Upper lobe of left lung (tissue), 6 donors: ENCODE measurements around the gene FSTL5. TPM values are rescaled to one million over a fixed set of nuclear protein-coding genes. Genes with fewer than 3 reads are reported as not detected.

ENCODE experiments used
- ATAC-seq, 2 donors: fragments of 200-7000 bp; cut with Tn5 transposase; one replicate each; pipeline ENCODE4 v1.9.1; 2022; ENCODE audit warnings: mild to moderate bottlenecking in 2 of 2, moderate library complexity in 2 of 2; ENCODE audit not compliant: low FRiP score in 2 of 2
- DNase-seq, 2 donors: peaks; one replicate each; pipeline ENCODE4 v3.0.0-alpha.2; 2019 to 2020
- H3K27ac ChIP-seq, 4 donors: fragments of 200-600 bp; sonication (generic); one replicate each; pipeline ENCODE4 v1.5.1; 2016 to 2019
- H3K27me3 ChIP-seq, 4 donors: fragments of 200-600 bp; sonication (generic); one replicate each; pipeline ENCODE4 v1.5.1; 2017 to 2019
- H3K36me3 ChIP-seq, 4 donors: fragments of 200-600 bp; sonication (generic); one replicate each; pipeline ENCODE4 v1.5.1; 2016 to 2019
- H3K4me1 ChIP-seq, 4 donors: fragments of 200-600 bp; sonication (generic); one replicate each; pipeline ENCODE4 v1.5.1; 2018 to 2019
- H3K4me3 ChIP-seq, 4 donors: fragments of 200-600 bp; sonication (generic); one replicate each; pipeline ENCODE4 v1.5.1; 2017 to 2019; ENCODE audit warnings: mild to moderate bottlenecking in 2 of 4, moderate library complexity in 1 of 4
- H3K9me3 ChIP-seq, 4 donors: fragments of 200-600 bp; sonication (generic); one replicate each; pipeline ENCODE4 v1.5.1; 2018 to 2019
- EP300 ChIP-seq, 4 donors: sonication (generic); formaldehyde crosslinking; IDR thresholded peaks; one replicate each; pipeline ENCODE4 v1.5.1; 2017; ENCODE audit warnings: antibody characterized with exemption in 4 of 4, control low read depth in 2 of 4
- POLR2A ChIP-seq, 4 donors: fragments of 450-650 bp; IDR thresholded peaks; one replicate each; pipeline ENCODE4 v1.5.1; 2016 to 2017; ENCODE audit warnings: antibody characterized with exemption in 4 of 4, mild to moderate bottlenecking in 2 of 4
- POLR2AphosphoS5 ChIP-seq, 2 donors: sonication (generic); formaldehyde crosslinking; IDR thresholded peaks; one replicate each; pipeline ENCODE4 v1.5.1; 2017; ENCODE audit warnings: antibody characterized with exemption in 2 of 2
- WGBS, 2 donors: methylation state at CpG; one replicate each; pipeline ENCODE4 v1.1.5; 2017 to 2018; 5-methylcytosine and 5-hydroxymethylcytosine counted together
- total RNA-seq, 6 donors: library from RNA; depleted of rRNA in 4 of 6; stranded (reverse); fragments of >200 nt in 4 of 6; gene quantifications; one replicate each; pipeline versions ENCODE4 v1.1.0 to v1.2.1, GENCODE V29; 2016 to 2021
- TF ChIP-seq, protein P1 (sequence below), 6 experiments: fragments of 450-650 bp in 4 of 6; fragments of 200-600 bp in 2 of 6; sonication (generic) in 2 of 6; IDR thresholded peaks; one replicate each; pipeline ENCODE4 v1.5.1; 2016 to 2019; ENCODE audit warnings: antibody characterized with exemption in 6 of 6
- donor health status: DM: no; HTN: no; CAD: no; lungs with moderate emphysema.
- donor health status: DM: no; HTN: yes; CAD: no; lungs with severe emphysema.

FSTL5 gene
- total RNA-seq, 6 donors from 2014 or later, result not detected

DNA sequence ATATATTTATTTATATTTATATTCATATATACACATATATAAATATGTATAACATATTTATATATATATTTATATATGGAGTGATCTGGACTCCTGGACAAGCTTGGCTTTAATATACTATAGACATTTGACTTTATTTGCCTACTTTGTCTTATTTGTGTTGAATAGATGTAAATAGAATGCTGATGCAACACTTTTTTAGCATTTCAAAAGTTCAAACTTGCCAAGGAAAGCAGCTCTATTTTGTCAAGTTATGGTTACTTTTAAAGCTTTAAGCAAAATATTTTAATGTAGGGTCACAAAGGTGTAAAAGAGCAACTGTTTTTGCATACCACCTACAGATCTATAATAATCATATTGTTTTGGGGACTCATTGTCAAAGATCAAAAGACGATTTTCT, 61.1 kb downstream of the FSTL5 start:
- no peak for TF ChIP-seq POLR2A (IDR thresholded peaks at IDR 0.05)
- TF ChIP-seq EP300 (IDR thresholded peaks at IDR 0.05), result no peak
- TF ChIP-seq, protein P1, sequence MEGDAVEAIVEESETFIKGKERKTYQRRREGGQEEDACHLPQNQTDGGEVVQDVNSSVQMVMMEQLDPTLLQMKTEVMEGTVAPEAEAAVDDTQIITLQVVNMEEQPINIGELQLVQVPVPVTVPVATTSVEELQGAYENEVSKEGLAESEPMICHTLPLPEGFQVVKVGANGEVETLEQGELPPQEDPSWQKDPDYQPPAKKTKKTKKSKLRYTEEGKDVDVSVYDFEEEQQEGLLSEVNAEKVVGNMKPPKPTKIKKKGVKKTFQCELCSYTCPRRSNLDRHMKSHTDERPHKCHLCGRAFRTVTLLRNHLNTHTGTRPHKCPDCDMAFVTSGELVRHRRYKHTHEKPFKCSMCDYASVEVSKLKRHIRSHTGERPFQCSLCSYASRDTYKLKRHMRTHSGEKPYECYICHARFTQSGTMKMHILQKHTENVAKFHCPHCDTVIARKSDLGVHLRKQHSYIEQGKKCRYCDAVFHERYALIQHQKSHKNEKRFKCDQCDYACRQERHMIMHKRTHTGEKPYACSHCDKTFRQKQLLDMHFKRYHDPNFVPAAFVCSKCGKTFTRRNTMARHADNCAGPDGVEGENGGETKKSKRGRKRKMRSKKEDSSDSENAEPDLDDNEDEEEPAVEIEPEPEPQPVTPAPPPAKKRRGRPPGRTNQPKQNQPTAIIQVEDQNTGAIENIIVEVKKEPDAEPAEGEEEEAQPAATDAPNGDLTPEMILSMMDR (IDR thresholded peaks at IDR 0.05), result no peak
- no peak for TF ChIP-seq POLR2AphosphoS5 (IDR thresholded peaks at IDR 0.05)
- no peak overlapping the region for H3K4me3 ChIP-seq
- no peaks in the 10 kb centered on the region for H3K27me3 ChIP-seq
- peaks cover 0 to 4% (median 0%) of the 10 kb centered on the region in 4 donors for H3K9me3 ChIP-seq
- 66 to 73% methylated on average over 1 of the region's 1 CpG for WGBS, 2 donors
- no peak overlapping the region for H3K27ac ChIP-seq
- ATAC-seq (no peak), DNase-seq (no peak)
- H3K4me1 ChIP-seq, result no peaks in the 10 kb centered on the region
- no peaks in the 10 kb centered on the region for H3K36me3 ChIP-seq

DNA sequence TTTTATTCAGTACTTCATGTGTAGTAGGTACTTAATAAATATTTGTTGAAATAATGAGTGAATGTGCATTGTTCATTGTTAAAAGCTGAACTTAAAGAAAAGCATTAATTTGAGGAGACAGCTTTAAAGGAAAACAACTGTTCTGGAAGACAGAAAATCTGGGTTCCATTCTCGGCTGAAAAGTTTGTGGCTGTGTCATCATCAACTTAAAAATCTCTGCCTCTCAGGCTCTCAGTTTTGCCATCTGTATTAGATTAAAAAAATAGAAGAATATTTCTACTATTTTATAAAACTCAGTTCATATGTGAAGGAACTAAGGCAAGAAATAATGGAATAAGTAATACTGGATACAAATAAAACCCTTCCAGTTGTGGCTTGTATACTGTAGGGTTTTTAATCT, 62.5 kb downstream of the FSTL5 start:
- TF ChIP-seq, protein P1 (IDR thresholded peaks at IDR 0.05), result no peak
- TF ChIP-seq EP300 (IDR thresholded peaks at IDR 0.05) (no peak), POLR2A (IDR thresholded peaks at IDR 0.05) (no peak), POLR2AphosphoS5 (IDR thresholded peaks at IDR 0.05) (no peak)
- WGBS, 2 donors, result 56 to 61% methylated on average over 1 of the region's 1 CpG
- peaks cover 0 to 4% (median 0%) of the 10 kb centered on the region in 4 donors for H3K9me3 ChIP-seq
- DNase-seq, result no peak
- no peak overlapping the region for H3K4me3 ChIP-seq
- H3K4me1 ChIP-seq, result no peaks in the 10 kb centered on the region
- H3K27me3 ChIP-seq, result no peaks in the 10 kb centered on the region
- no peak for ATAC-seq
- H3K27ac ChIP-seq, result no peak overlapping the region
- H3K36me3 ChIP-seq, result no peaks in the 10 kb centered on the region

DNA sequence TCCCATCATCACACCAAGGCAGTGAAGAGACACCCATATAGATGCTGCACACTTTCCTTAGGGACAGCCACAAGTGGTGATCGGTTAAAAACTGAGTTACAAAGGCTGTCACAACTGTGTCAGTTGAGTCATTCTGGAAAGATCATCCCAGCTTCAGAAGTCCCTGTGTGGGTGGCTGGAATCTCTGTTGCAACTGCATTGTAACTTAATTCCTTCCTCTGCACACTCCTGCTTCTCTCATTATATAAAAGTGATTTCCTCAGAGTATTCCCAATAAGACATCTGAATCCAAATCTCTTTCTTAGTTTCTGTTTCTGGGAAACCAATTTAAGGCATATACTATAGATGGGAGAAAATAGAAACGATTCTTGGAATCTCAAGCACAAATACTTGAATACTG, 88.1 kb downstream of the FSTL5 start:
- no peaks in the 10 kb centered on the region for H3K27me3 ChIP-seq
- H3K27ac ChIP-seq, result no peak overlapping the region
- no peak overlapping the region for H3K4me3 ChIP-seq
- H3K9me3 ChIP-seq, result no peaks in the 10 kb centered on the region
- WGBS, 2 donors, result 84 to 89% methylated on average over 2 of the region's 2 CpGs
- no peaks in the 10 kb centered on the region for H3K36me3 ChIP-seq
- no peak for ATAC-seq
- no peaks in the 10 kb centered on the region for H3K4me1 ChIP-seq
- no peak for DNase-seq
- TF ChIP-seq POLR2AphosphoS5 (IDR thresholded peaks at IDR 0.05) (no peak), POLR2A (IDR thresholded peaks at IDR 0.05) (no peak), EP300 (IDR thresholded peaks at IDR 0.05) (no peak)
- TF ChIP-seq, protein P1 (IDR thresholded peaks at IDR 0.05), result no peak

DNA sequence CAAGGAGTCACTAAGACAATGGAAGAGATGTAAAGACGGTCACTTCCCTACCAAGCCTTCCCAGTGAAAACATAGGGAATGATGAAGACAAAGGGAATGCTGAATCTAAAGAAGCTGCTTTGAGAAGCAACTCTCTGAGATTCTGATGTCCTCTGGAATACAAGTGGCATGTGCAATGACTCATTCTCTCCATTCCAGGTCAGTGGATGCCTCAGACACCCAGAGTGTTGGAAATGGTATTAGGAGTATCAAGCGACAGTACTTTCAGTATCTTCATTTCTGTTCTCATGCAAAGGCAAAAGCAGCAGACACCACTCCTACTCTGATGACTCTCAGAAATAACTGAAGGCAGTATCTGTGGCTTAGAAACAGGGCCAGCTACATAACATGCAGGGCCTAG, 102.6 kb downstream of the FSTL5 start:
- DNase-seq (no peak), ATAC-seq (no peak)
- Histone ChIP-seq H3K4me1 (no peaks in the 10 kb centered on the region), H3K27ac (no peak overlapping the region), H3K27me3 (no peaks in the 10 kb centered on the region), H3K4me3 (no peak overlapping the region), H3K36me3 (no peaks in the 10 kb centered on the region), H3K9me3 (no peaks in the 10 kb centered on the region)
- WGBS, 2 donors, result 80 to 92% methylated on average over 2 of the region's 2 CpGs
- TF ChIP-seq EP300 (IDR thresholded peaks at IDR 0.05), result no peak
- TF ChIP-seq POLR2A (IDR thresholded peaks at IDR 0.05), result no peak
- no peak for TF ChIP-seq POLR2AphosphoS5 (IDR thresholded peaks at IDR 0.05)
- TF ChIP-seq, protein P1 (IDR thresholded peaks at IDR 0.05), result no peak

DNA sequence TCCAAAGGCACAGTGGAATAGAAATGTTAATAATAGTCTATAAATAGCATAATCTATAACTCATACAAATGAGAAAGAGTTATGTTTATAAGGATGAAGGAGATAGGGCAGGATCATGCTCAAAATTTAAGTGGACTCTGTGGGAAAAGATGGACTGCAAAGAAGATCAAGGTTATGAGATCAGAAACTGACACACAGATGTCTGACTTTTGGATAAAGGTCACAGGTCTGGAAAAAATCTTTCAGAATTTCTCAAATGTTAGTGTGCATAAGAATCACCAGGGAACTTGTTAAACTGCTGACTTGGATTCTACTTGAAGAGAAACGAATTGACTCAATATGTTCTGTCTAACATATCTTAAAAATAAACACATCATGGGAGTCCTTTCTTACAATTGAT, 104.1 kb downstream of the FSTL5 start:
- TF ChIP-seq POLR2AphosphoS5 (IDR thresholded peaks at IDR 0.05) (no peak), POLR2A (IDR thresholded peaks at IDR 0.05) (no peak), EP300 (IDR thresholded peaks at IDR 0.05) (no peak)
- TF ChIP-seq, protein P1 (IDR thresholded peaks at IDR 0.05), result no peak
- WGBS, 2 donors, result 65 to 67% methylated on average over 1 of the region's 1 CpG
- no peak overlapping the region for H3K27ac ChIP-seq
- no peaks in the 10 kb centered on the region for H3K27me3 ChIP-seq
- no peaks in the 10 kb centered on the region for H3K4me1 ChIP-seq
- no peak overlapping the region for H3K4me3 ChIP-seq
- H3K9me3 ChIP-seq, result no peaks in the 10 kb centered on the region
- no peaks in the 10 kb centered on the region for H3K36me3 ChIP-seq
- DNase-seq (no peak), ATAC-seq (no peak)
